GM10266 (cell line): ENCODE measurements around the gene STX18.

Source experiments
- DNase-seq: peaks from one replicate; pipeline ENCODE4 v3.0.0; 2012; ENCODE audit errors: extremely low spot score
- CTCF ChIP-seq: IDR thresholded peaks from 2 replicates; pipeline ENCODE4 v1.5.1; 2012; ENCODE audit warnings: mild to moderate bottlenecking, low read depth; ENCODE audit not compliant: control insufficient read depth, insufficient read depth; ENCODE audit errors: missing control alignments

Gene STX18

GRCh38 chr4:4413373-4413725, 128.5 kb downstream of the STX18 start:
- no peak for DNase-seq
- TF ChIP-seq CTCF = no peak

- TF ChIP-seq CTCF = no peak
These were observed 129.0 kb downstream of the STX18 start for GRCh38 chr4:4412641-4413372.

GRCh38 chr4:4411906-4412305, 129.9 kb downstream of the STX18 start:
- no peak for TF ChIP-seq CTCF
- DNase-seq = no peak

More at GRCh38 chr4:4412641-4413372, 129.0 kb downstream of the STX18 start:
- no peak for DNase-seq

GRCh38 chr4:4410271-4410670, 131.6 kb downstream of the STX18 start:
- TF ChIP-seq CTCF = no peak
- DNase-seq = no peak

- TF ChIP-seq CTCF = no peak
- DNase-seq = no peak
These were observed 132.3 kb downstream of the STX18 start for GRCh38 chr4:4409416-4410115.

- no peak for TF ChIP-seq CTCF
These were observed 133.1 kb downstream of the STX18 start for GRCh38 chr4:4408576-4409335.

More at GRCh38 chr4:4408576-4409335, 133.1 kb downstream of the STX18 start:
- no peak for DNase-seq
